ENCODE data around the gene MLXIP.
"Not testable (repeated sequence)": the region's sequence is repeated elsewhere in the genome, so short reads cannot be mapped to it uniquely, and the experiment has no call there.

The MLXIP gene

GRCh38 chr12:122174155-122174845, 95.7 kb downstream of the MLXIP start, which contains the start of gene IL31:
IL31 (minus strand) TSS chr12:122174221; CDS start chr12:122174172, 49 bp downstream.
- H3K27me3 ChIP-seq (ENCODE audit: control insufficient read depth in 3 of 3, insufficient read depth in 3 of 3, low read depth in 1 of 3, low read length in 3 of 3): peaks cover 0 to 10% (median 0%) of the 10 kb centered on the region in 3 experiments
- no CpG with 5 or more reads among the region's 17 CpGs for WGBS, 2 donors (ENCODE audit: extremely low coverage in 2 of 2, insufficient read length in 2 of 2, insufficient replicate concordance in 1 of 2)
- H3K4me3 ChIP-seq (ENCODE audit: low read length in 2 of 2): no peak within 1 kb of the TSS
- H3K9ac ChIP-seq (ENCODE audit: low read depth, low read length, poor library complexity): no peak within 1 kb of the TSS
- H2BK12ac ChIP-seq (ENCODE audit: low read length): no peak within 1 kb of the TSS
- H3K18ac ChIP-seq (ENCODE audit: low read length): no peak within 1 kb of the TSS
- no peak within 1 kb of the TSS for H4K91ac ChIP-seq (ENCODE audit: low read depth, low read length, poor library complexity)
- H2AK5ac ChIP-seq (ENCODE audit: low read depth, low read length): no peak within 1 kb of the TSS
- H3K4me2 ChIP-seq (ENCODE audit: insufficient read depth, low read length, poor library complexity, severe bottlenecking): no peak within 1 kb of the TSS
- no peak within 1 kb of the TSS for H2BK120ac ChIP-seq (ENCODE audit: low read depth, low read length)
- H3K9me3 ChIP-seq (replicated peaks in 1 of 2; ENCODE audit: control insufficient read depth in 2 of 2, insufficient read depth in 1 of 2, low read depth in 1 of 2, low read length in 2 of 2): no peaks in the 10 kb centered on the region
- H3K4me1 ChIP-seq (ENCODE audit: control insufficient read depth in 2 of 2, insufficient read depth in 1 of 2, low read depth in 1 of 2, low read length in 2 of 2): no peaks in the 10 kb centered on the region
- no peak for DNase-seq (ENCODE audit: low spot score)
- no peak within 1 kb of the TSS for H3K27ac ChIP-seq (replicated peaks; ENCODE audit: low read length)
- no peak within 1 kb of the TSS for H4K8ac ChIP-seq (ENCODE audit: low read depth, low read length)
- H3K79me1 ChIP-seq (ENCODE audit: low read depth, low read length): no peaks in the 10 kb centered on the region
- no peak within 1 kb of the TSS for H2BK15ac ChIP-seq (ENCODE audit: low read length)
- peak within 1 kb of the TSS; percentile 22 for H2AFZ ChIP-seq (ENCODE audit: low read length)
- no peaks in the 10 kb centered on the region for H3K36me3 ChIP-seq (replicated peaks in 1 of 2; ENCODE audit: control insufficient read depth in 2 of 2, insufficient read depth in 2 of 2, low read length in 2 of 2)
- no peak within 1 kb of the TSS for H3K14ac ChIP-seq (ENCODE audit: low read length)
- no peak within 1 kb of the TSS for H3K4ac ChIP-seq (ENCODE audit: low read length)
- H2BK5ac ChIP-seq (ENCODE audit: low read length): no peak within 1 kb of the TSS
- H3K23ac ChIP-seq (ENCODE audit: low read depth, low read length, poor library complexity): no peak within 1 kb of the TSS

- not testable (repeated sequence) for H2BK5ac ChIP-seq (ENCODE audit: low read length); H3K18ac ChIP-seq (ENCODE audit: low read length); H2AK5ac ChIP-seq (ENCODE audit: low read depth, low read length); H3K27ac ChIP-seq (replicated peaks; ENCODE audit: low read length); H3K9me3 ChIP-seq (replicated peaks in 1 of 2; ENCODE audit: control insufficient read depth in 2 of 2, insufficient read depth in 1 of 2, low read depth in 1 of 2, low read length in 2 of 2); H3K4me3 ChIP-seq (ENCODE audit: low read length in 2 of 2); H3K9ac ChIP-seq (ENCODE audit: low read depth, low read length, poor library complexity); H2BK120ac ChIP-seq (ENCODE audit: low read depth, low read length); H2BK15ac ChIP-seq (ENCODE audit: low read length); H3K14ac ChIP-seq (ENCODE audit: low read length); H3K79me1 ChIP-seq (ENCODE audit: low read depth, low read length); H3K23ac ChIP-seq (ENCODE audit: low read depth, low read length, poor library complexity); H4K8ac ChIP-seq (ENCODE audit: low read depth, low read length); H3K36me3 ChIP-seq (replicated peaks in 1 of 2; ENCODE audit: control insufficient read depth in 2 of 2, insufficient read depth in 2 of 2, low read length in 2 of 2); H3K4ac ChIP-seq (ENCODE audit: low read length); H3K4me2 ChIP-seq (ENCODE audit: insufficient read depth, low read length, poor library complexity, severe bottlenecking); H3K4me1 ChIP-seq (ENCODE audit: control insufficient read depth in 2 of 2, insufficient read depth in 1 of 2, low read depth in 1 of 2, low read length in 2 of 2); H2AFZ ChIP-seq (ENCODE audit: low read length); DNase-seq (ENCODE audit: low spot score); H2BK12ac ChIP-seq (ENCODE audit: low read length); H4K91ac ChIP-seq (ENCODE audit: low read depth, low read length, poor library complexity)
- peaks cover 0 to 10% (median 0%) of the 10 kb centered on the region in 3 experiments for H3K27me3 ChIP-seq (ENCODE audit: control insufficient read depth in 3 of 3, insufficient read depth in 3 of 3, low read depth in 1 of 3, low read length in 3 of 3)
- WGBS, 2 donors (ENCODE audit: extremely low coverage in 2 of 2, insufficient read length in 2 of 2, insufficient replicate concordance in 1 of 2): no CpG with 5 or more reads among the region's 4 CpGs
Measured at GRCh38 chr12:122176473-122176872, 97.9 kb downstream of the MLXIP start.

GRCh38 chr12:122182887-122183587, 104.5 kb downstream of the MLXIP start, which contains the start of gene LRRC43:
LRRC43 (plus strand) TSS chr12:122183123; CDS start chr12:122183145, 22 bp downstream.
- Histone ChIP-seq H3K4ac (ENCODE audit: low read length) (no peak within 1 kb of the TSS), H3K14ac (ENCODE audit: low read length) (peak within 1 kb of the TSS; percentile 38), H4K91ac (ENCODE audit: low read depth, low read length, poor library complexity) (no peak within 1 kb of the TSS), H3K18ac (ENCODE audit: low read length) (peak within 1 kb of the TSS; percentile 91), H3K27ac (replicated peaks; ENCODE audit: low read length) (no peak within 1 kb of the TSS), H2AK5ac (ENCODE audit: low read depth, low read length) (no peak within 1 kb of the TSS), H4K8ac (ENCODE audit: low read depth, low read length) (peak within 1 kb of the TSS; percentile 1), H2BK120ac (ENCODE audit: low read depth, low read length) (no peak within 1 kb of the TSS), H2AFZ (ENCODE audit: low read length) (peak within 1 kb of the TSS; percentile 96), H3K79me1 (ENCODE audit: low read depth, low read length) (no peaks in the 10 kb centered on the region), H3K36me3 (replicated peaks in 1 of 2; ENCODE audit: control insufficient read depth in 2 of 2, insufficient read depth in 2 of 2, low read length in 2 of 2) (no peaks in the 10 kb centered on the region), H3K4me1 (ENCODE audit: control insufficient read depth in 2 of 2, insufficient read depth in 1 of 2, low read depth in 1 of 2, low read length in 2 of 2) (peaks cover 0 to 2% of the 10 kb centered on the region in 2 donors), H2BK5ac (ENCODE audit: low read length) (no peak within 1 kb of the TSS), H3K27me3 (ENCODE audit: control insufficient read depth in 3 of 3, insufficient read depth in 3 of 3, low read depth in 1 of 3, low read length in 3 of 3) (peaks cover 0 to 31% (median 10%) of the 10 kb centered on the region in 3 experiments), H3K4me3 (ENCODE audit: low read length in 2 of 2) (peak within 1 kb of the TSS; percentile 45 to 87), H3K9ac (ENCODE audit: low read depth, low read length, poor library complexity) (peak within 1 kb of the TSS; percentile 84), H2BK15ac (ENCODE audit: low read length) (peak within 1 kb of the TSS; percentile 67), H2BK12ac (ENCODE audit: low read length) (peak within 1 kb of the TSS; percentile 86), H3K4me2 (ENCODE audit: insufficient read depth, low read length, poor library complexity, severe bottlenecking) (peak within 1 kb of the TSS; percentile 69), H3K23ac (ENCODE audit: low read depth, low read length, poor library complexity) (no peak within 1 kb of the TSS), H3K9me3 (replicated peaks in 1 of 2; ENCODE audit: control insufficient read depth in 2 of 2, insufficient read depth in 1 of 2, low read depth in 1 of 2, low read length in 2 of 2) (no peaks in the 10 kb centered on the region)
- WGBS, 2 donors (ENCODE audit: extremely low coverage in 2 of 2, insufficient read length in 2 of 2, insufficient replicate concordance in 1 of 2): no CpG with 5 or more reads among the region's 63 CpGs
- peak; percentile 51 for DNase-seq (ENCODE audit: low spot score)

GRCh38 chr12:122183588-122183940, 105.0 kb downstream of the MLXIP start:
- Histone ChIP-seq H3K14ac (ENCODE audit: low read length) (no peak overlapping the region), H3K23ac (ENCODE audit: low read depth, low read length, poor library complexity) (no peak overlapping the region), H2BK120ac (ENCODE audit: low read depth, low read length) (no peak overlapping the region), H4K8ac (ENCODE audit: low read depth, low read length) (no peak overlapping the region), H3K4me1 (ENCODE audit: control insufficient read depth in 2 of 2, insufficient read depth in 1 of 2, low read depth in 1 of 2, low read length in 2 of 2) (peaks cover 0 to 2% of the 10 kb centered on the region in 2 donors), H4K91ac (ENCODE audit: low read depth, low read length, poor library complexity) (no peak overlapping the region), H3K79me1 (ENCODE audit: low read depth, low read length) (no peaks in the 10 kb centered on the region), H3K18ac (ENCODE audit: low read length) (no peak overlapping the region), H3K9me3 (replicated peaks in 1 of 2; ENCODE audit: control insufficient read depth in 2 of 2, insufficient read depth in 1 of 2, low read depth in 1 of 2, low read length in 2 of 2) (no peaks in the 10 kb centered on the region), H3K27ac (replicated peaks; ENCODE audit: low read length) (no peak overlapping the region), H3K4me2 (ENCODE audit: insufficient read depth, low read length, poor library complexity, severe bottlenecking) (peak overlapping the region; percentile 69), H3K9ac (ENCODE audit: low read depth, low read length, poor library complexity) (no peak overlapping the region), H2AFZ (ENCODE audit: low read length) (peak overlapping the region; percentile 96), H2AK5ac (ENCODE audit: low read depth, low read length) (no peak overlapping the region), H2BK15ac (ENCODE audit: low read length) (no peak overlapping the region), H2BK5ac (ENCODE audit: low read length) (no peak overlapping the region), H2BK12ac (ENCODE audit: low read length) (no peak overlapping the region), H3K4me3 (ENCODE audit: low read length in 2 of 2) (peak overlapping the region in 1 of 2 donors; percentile 45), H3K4ac (ENCODE audit: low read length) (no peak overlapping the region), H3K27me3 (ENCODE audit: control insufficient read depth in 3 of 3, insufficient read depth in 3 of 3, low read depth in 1 of 3, low read length in 3 of 3) (peaks cover 0 to 31% (median 10%) of the 10 kb centered on the region in 3 experiments), H3K36me3 (replicated peaks in 1 of 2; ENCODE audit: control insufficient read depth in 2 of 2, insufficient read depth in 2 of 2, low read length in 2 of 2) (no peaks in the 10 kb centered on the region)
- no CpG with 5 or more reads among the region's 10 CpGs for WGBS, 2 donors (ENCODE audit: extremely low coverage in 2 of 2, insufficient read length in 2 of 2, insufficient replicate concordance in 1 of 2)
- no peak for DNase-seq (ENCODE audit: low spot score)
